NCI-H146 treated with DMSO at 0.1 percent for 48 hours (cell line): ENCODE results near the gene ZNF467.

Source experiments
- DNase-seq: peaks from one replicate; lab custom pipeline; 2025; ENCODE audit not compliant: unreplicated experiment; lab: John Stamatoyannopoulos, UW

Gene ZNF467

DNA sequence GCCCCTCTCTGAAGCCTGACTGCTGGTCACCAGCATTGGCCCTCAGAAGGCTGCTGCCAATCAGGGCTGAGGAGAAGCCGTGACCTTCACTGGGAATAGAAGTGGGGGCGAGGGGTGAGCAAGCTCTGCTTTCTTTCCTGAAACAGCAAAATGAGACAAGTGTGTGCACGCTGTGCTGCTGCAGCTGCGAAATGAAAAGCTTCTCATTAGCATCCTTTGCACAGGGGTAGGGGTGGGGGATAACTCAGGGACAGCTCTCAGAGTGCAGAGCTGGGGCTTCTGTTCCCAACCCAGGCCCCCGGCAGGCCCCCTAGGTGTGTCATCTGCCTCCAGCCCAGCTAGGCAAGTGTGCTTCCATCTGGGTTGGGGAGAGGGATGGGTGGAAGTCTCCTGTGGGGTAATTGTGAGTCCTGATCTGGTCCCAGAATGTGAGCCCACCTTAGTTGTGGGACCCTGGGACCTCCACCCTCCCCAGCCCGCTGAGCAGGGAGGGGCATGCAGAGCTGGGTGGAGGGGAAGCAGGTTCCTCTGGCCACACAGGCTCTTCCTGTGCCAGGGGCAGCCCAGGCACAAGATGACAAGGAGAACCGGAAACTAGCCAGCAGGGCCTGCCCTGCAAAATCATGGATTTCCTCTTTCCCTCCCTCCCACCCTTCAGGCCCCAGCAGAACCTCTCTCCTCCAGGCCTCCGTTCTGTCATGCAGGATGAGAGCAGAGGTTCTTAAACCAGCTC lies 22.2 kb downstream of the ZNF467 start:
- no peak for DNase-seq

DNA sequence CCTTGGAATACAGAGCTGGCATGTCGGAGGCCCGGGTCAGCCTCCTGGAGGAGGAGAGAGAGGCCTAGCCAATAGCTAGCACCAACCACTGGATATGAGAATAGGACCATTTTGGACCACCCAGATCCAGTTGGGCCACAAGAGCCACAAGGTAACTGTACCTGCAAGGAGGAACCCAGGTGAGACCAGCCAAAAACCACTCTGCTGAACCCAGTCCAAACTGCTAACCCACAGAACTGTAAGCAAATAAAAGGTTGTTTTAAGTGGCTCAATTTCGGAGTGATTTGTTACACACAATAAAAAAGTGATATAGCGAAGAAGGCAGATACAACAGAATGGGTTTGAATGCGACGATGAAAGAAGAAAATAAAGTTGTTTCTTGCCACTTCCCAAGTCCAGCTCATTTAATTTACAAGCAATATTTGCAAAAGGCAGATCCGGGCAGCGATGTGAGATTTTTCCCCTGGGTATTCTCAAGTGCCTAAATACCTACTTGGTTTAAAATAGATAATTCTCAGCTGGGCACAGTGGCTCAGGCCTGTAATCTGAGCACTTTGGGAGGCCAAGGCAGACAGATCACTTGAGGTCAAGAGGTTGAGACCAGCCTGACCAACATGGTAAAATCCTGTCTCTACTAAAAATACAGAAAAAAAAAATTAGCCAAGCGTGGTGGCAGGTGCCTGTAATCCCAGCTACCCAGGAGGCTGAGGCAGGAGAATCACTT lies 23.1 kb downstream of the ZNF467 start:
- no peak for DNase-seq

DNA sequence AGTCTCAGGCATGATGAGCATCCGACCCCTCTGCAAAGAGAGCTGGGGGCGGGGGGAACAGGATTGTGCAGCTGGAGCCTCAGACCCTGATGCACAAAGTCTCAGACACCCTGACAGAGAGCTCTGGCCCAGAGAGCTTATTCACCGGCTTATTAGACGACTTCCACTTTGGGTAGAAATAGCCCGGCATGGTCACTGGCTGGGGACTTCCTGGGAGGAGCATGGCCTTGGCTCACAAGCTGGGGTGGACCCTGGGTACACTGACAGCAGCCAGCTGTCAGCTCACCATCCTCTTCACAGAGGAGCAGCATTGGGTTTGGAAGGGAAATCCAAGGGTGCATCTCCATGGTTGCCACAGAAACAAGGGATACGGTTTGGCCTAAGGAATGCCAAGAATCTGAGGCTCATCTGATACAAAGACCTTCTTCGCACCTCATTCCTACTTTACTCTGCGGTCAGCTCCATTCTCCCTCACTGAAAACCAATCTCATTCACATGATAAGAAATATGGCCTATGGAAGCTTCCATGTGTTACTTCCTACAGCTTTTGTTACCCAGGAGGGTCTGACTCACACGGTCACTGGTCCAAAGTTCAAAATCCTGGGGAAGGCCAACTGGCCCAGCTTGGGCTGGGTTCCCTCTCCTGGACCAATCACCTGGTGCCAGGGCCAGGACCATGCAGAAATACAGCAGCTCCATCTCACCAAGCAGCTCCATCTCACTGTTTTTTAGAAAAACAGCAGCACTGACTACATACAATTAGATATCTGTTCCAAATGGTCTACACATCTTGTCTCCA lies 25.1 kb downstream of the ZNF467 start:
- no peak for DNase-seq

DNA sequence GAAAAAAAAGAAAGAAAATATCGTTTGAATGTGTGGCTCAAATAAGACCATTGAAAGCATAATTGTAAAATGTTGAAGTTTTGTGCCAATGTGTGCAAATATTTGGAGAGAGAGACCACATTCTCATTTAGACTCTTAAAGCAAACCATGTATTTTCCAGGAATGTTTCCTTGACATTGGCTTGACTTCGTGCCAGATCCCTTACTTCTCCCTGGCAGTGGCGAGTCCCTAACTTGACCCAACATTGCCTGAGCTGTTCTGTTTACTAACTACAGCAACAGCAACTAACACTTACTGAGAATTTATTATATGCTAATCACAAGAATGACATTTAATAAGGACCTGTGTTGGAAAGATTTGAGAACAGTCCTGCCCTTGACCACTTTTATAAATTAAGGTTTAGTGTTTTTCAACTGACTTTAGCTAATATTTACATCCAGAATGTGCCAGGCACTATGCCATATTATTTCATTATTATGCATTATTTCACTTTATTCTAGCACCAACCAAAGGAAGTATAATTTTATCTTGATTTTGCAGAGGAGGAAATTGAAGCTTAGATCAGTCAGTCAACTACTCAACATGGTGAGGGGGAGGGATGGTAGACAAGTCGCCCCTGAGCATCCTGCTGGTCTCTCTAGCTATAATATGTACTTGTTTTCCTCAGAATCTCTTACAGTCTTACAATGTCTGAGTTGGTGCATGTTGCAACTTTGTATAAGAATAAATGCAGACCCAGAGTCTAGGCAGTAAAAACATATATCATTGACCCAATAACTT lies 29.7 kb downstream of the ZNF467 start:
- no peak for DNase-seq

DNA sequence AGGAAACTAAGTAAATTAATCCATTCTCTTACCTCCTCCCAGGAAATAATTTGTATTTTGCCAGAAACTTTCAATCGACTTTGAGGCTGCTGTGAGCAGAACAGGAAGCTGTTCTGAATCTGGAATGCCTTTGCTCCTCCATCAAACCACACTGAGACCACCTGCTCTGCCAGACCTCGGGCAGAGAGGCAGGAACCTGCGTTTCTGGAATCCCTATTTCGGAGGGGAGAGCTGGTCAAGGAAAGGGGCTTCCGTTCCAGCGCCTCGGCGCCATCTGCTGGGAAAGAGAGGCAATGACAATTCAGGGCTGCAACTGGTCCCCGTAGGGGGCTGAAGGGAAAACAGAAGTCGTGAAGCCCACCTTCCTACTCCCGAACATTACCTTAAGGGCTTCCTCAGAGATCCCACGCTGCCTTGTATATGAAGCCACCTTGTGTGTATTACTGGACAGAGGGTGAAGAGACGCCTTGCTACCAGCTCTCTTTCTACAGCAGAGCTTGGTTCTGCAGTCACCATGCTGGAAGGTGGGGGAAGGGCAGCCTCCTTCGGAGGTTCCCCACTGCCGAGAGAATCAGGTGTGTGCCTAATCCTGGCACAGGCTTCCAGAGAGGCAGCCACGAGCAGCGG lies 31.2 kb downstream of the ZNF467 start:
- peak; percentile 50 for DNase-seq

DNA sequence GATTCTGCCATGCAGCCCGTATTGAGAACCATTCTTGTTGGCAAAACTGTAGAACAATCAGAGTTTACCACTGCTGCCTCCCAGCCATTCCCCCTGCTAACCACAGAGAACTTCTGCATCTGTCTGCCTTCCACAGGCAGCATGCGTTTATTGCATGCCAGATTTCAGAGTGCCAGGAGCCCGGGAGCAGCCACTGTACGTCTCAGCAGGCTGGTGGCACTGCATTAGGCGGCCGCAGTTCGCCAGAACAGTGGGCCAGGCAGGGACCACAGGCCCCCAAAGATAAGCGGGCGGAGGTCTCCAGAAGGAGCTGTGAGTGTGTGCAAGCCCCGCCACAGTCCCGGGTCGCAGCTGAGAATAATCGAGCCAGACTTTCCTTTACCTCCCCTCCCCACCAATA lies 31.8 kb downstream of the ZNF467 start:
- DNase-seq: no peak

DNA sequence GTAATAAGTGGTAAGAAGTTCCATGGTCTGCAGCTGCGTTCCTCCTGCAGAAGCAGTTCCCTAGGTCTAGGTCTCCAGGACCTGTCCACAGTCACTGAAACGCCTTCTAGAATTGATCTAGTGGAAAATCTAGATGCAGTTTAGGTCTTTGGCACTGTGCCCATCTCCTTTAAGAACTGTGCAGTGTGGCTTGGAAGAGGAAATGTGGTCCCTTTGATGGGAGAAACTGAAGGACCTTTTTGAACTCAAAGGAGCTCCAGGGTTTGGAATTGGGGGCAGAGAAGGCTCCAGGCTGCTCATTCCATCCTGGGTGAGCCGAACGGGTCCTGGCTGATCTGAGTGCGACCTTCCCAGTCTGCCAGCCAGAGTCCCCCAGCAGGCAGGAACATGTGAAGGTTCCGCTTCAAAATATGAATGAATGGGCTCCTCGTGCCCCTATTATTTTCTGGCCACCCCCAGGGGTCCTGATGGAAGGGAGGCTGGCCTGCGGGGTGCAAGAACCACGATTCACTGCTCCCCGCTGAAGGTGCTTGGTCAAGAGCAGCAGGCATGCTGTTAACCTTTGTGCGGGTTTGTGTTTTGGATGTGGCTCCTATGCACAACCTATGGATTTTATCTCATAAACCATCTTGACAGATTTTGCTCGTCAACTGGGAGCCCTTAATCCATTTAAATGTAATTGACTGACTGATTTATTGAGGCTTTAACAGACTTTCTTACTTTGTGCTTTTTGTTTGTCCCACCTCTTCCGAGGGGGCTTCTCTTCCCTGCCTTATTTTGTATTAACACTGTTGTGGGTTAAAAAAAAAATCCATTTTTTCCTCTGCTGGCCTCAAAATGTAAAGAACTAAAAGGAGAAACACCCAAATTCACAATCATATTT lies 36.7 kb downstream of the ZNF467 start:
- no peak for DNase-seq

DNA sequence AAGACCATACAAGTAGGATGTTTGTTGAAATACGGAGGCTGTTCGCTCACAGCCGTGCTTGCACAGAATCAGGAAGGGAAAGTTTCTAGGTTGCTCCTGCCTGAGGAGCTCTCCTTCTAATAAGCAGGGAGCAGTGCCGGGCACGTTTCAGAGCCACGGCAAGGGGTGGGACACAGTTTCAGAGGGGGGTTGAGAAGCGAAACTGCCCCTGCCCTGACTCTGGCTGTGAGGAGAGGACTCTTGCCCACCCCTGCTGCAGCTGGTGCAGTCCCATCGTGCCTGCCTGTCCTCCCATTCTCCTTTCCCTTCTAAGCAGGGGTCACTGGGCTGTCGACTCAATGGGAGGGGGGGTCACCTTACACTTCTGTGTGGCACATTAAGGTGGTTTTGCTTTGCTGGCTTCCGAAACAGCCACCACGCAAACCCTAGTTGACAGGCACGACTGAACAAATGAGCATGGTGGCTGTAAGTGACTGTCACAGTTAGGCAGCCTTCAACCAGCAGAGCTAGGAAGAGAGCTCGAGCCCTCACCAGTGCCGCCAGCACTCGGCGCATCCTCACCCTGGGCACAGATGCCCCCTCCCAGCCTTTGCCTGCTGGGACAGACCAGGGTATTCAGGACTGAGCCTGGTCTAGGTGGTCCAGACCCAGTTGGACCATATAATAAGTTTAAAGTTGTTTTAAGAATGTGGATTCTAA lies 37.5 kb downstream of the ZNF467 start:
- DNase-seq: no peak

DNA sequence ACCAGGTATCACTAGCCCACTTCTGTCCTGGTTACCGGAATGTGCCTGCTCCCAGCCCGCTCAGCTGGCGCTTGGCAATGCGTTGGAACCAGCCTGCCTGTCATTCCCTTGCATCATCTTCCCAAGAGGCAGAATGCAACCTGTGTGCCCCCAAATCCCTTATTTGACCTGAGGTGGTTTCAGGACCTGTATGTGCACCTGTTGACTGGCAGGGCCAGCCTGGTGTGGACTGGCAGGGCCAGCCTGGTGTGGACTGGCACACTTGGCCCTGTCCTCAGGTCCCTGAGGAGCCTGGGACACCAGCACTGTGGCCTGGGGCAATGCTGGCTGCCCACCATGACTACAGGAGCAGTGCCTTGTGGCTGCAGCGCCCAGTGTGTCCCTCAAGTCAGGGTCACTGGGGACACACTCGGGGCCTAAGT lies 38.2 kb downstream of the ZNF467 start:
- no peak for DNase-seq

DNA sequence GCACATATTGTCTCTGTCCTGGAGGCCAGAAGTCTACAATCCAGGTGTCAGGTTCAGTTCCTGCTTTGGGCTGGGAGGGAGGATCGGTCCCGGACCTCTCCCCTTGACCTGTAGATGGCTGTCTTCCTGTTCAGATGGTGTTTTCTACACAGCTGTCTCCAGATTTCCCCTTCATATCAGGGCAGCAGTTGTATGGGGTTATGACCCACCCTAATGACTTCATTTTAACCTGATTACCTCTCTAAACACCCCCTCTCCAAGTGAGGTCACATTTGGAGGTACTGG lies 38.7 kb downstream of the ZNF467 start:
- DNase-seq: no peak

DNA sequence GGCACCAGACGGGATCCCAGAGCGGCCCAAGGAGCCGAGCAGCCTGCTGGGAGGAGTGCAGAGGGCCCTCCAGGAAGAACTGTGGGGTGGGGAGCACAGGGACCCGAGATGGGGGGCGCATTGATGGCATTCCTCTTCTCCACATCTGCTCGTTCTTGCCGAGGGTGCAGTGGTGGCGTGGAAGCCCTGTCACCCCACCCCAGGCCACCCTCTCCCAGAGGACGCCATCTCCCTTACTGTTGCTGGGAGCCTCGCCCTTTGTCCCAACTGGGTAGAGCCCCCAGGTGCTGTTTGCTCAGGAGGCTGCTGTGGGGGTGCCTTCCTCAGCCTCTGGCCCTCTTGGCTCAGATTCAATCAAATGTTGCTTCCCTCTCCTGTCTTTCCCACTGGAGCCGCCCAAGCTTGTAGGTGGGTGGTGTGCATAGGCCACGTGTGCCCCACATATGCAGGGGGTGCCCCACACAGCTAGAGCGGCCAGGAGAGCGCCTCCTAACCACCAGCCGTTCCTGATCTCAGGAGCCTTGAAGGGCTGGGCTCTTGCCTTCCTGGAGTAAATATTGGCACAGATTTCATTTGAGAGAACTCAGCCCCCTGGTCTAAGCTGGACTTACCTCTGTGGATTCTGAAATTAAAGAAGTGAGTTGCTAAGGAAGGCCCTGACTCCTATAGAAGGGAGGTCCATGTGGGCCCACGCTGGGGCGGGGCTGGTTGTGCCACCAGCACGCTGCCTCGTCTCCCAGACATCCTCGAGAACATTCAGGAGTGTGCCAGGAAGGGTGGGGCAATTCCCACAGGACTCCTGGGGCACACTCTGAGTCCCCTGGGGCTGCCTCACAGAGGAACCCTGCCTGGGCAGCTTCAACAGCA lies 39.2 kb downstream of the ZNF467 start:
- no peak for DNase-seq

DNA sequence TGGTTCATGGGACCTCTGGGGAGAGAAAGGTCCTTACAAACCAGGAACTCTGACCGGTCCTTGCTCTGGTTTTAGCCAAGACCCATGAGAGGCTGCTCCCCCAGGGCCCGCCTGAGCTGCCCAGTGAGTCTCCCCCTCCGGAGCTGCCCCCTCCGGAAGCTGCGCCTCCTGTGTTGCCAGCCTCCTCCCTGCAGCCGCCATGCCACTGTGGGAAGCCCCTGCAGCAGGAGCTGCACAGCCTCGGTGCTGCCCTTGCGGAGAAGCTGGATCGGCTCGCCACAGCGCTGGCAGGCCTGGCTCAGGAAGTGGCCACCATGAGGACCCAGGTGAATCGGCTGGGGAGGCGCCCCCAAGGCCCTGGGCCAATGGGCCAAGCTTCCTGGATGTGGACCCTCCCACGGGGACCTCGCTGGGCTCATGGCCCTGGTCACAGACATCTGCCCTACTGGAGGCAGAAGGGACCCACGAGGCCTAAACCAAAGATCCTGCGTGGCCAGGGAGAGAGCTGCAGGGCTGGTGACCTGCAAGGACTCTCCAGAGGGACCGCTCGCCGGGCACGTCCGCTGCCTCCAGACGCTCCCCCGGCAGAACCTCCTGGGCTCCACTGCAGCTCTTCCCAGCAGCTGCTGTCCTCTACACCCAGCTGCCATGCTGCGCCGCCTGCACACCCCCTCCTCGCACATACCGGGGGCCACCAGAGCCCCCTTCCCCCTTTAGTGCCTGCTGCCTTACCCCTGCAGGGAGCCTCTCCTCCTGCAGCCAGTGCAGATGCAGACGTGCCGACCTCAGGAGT lies 40.1 kb downstream of the ZNF467 start:
- no peak for DNase-seq

DNA sequence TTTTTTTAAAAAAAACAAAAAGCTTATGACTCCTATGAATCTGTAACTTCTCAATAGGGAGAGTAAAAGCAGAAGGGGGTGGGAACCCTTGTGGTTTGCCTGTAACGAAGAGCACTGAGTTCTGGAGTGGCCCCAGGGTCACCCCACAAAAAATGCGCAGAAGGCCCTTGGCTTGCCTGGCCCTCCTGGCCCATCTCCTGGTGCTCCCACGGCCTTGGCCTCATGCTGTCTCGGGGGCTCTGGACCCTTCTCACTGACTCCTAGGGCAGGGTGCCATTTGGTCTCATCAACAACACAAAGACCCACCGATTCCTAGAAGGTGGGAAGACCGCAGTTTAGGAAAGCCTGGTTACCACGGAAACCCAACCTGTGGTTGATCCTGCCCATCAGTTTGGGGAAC lies 40.8 kb downstream of the ZNF467 start:
- DNase-seq: no peak

DNA sequence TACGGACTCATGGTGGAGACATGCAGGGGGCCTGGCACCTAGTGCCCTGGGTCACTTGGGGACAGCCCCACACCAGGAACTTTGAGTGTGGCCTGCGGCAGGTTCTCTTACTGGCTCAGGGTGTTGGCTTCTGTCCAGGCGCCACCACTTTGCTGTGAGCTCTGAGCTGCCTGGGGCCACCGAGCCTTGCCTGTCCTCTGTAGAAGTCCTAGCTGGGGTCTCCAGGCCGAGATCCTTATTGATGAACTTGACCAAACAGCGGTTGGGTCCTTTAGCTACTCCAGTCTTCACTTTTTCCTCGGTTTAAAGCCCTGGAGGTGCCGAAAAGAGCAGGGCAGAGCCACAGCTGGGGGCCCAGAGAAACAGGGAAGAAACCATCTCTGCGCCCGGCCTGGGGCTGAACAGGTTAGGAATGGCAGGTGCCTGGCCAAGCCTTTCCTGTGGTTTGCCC lies 41.3 kb downstream of the ZNF467 start:
- DNase-seq: no peak

DNA sequence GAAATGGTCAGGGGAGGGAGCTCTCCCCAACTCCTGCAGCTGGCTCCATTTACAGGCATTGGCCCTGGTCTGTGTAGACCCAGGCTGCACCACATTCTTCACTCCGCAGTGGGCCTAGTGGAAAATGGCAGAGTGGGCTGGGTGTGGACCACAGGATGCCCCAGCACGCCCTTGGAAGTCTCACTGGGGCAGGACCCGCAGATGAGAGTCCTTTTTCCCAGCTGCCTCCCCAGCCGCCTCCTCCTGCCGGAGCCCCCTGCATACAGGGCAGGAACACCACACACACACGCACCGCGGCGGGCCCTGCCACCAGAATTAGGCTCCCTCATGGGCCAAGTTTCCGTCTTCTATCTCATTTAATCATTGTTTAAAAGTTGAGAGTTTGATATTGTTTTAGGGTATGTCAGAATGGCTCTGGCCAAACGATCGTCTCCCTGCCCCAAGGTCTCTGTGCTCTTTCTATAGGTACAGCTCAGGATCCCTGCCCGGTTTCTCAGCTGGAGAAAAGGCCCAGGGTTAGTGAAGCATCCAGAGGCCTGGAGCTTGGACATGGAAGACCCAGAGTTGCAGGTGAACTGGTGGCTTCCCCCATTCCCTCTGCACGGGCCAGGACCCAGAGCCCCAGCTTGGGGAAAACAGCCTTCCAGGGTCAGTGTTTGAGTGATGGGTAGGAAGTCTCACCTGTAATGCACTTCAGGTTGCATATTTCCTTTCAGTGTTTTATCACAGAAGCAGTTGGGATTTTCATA lies 42.0 kb downstream of the ZNF467 start:
- DNase-seq: no peak

DNA sequence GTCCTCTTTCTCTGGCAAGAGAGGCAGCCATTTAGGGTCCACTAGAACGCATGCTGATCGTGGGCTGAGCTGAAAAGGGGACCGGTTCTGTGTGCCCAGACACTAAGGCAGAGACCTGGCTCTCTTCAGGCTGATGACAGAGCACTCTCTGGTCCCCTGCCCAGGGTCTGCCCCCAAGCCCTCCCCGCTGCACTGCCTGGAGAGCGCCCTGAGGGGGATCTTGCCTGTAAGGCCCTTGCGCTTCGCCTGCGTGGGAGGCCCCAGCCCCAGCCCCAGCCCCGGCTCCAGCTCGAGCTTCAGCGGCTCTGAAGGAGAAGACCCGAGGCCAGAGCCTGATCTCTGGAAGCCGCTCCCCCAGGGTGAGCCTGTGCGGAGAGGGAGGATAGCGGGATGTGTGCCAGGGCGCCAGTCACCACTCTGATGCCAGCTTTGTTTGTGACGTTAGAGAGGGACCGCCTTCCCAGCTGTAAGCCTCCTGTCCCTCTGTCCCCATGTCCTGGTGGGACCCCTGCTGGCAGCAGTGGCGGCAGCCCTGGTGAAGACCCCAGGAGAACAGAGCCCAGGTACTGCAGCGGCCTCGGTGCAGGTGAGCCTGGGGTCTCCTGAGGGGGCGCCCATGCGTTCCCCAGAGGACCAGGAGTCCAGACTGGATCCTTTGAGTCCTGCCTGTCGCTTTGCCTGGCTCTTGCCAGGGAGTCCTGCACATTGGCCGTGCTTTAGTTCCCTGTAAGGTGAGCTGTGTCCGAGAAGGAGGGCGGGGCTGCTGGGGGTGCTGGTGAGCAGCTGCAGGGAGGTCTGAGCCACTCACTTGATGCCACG lies 43.2 kb downstream of the ZNF467 start:
- DNase-seq: no peak
